ENCODE measurements around the gene DISC1.

- TF ChIP-seq POLR2A (IDR thresholded peaks at IDR 0.05) = no peak
- TF ChIP-seq CTCF (IDR thresholded peaks at IDR 0.05) = no peak
Observed at GRCh38 chr1:231957359-231957758, 330.8 kb downstream of the DISC1 start.

All from uterus (tissue), 2 donors.